Panc1 (cell line): ENCODE results near the gene LRBA.

Experiments
- CTCF ChIP-seq: fragments of 450-650 bp; IDR thresholded peaks from 2 replicates; pipeline ENCODE4 v1.5.1; 2017; ENCODE audit warnings: mild to moderate bottlenecking
- POLR2AphosphoS5 ChIP-seq: IDR thresholded peaks from 2 replicates; pipeline ENCODE4 v1.6.1; 2012; ENCODE audit warnings: mild to moderate bottlenecking, low read depth, low read length, moderate library complexity
- SIN3A ChIP-seq: IDR thresholded peaks from 2 replicates; pipeline ENCODE4 v1.6.1; 2012; ENCODE audit warnings: low read depth, mild to moderate bottlenecking, low read length, moderate library complexity, borderline replicate concordance; ENCODE audit not compliant: insufficient read depth
- TCF7L2 ChIP-seq: IDR thresholded peaks from 2 replicates; pipeline ENCODE4 v1.6.1; 2011; ENCODE audit warnings: mild to moderate bottlenecking, low read depth, low read length, inconsistent platforms

GRCh38 chr4:150574678-150575077 lies 440.4 kb downstream of the LRBA start:
- TF ChIP-seq CTCF: no peak
- no peak for TF ChIP-seq TCF7L2
- TF ChIP-seq SIN3A: no peak
- no peak for TF ChIP-seq POLR2AphosphoS5
